Osteocyte (in vitro differentiated cells): Measurements from ENCODE around the gene BAIAP3. TPM values are rescaled to one million over a fixed set of nuclear protein-coding genes. Genes with fewer than 3 reads are reported as not detected.

ENCODE experiments used
- DNase-seq: peaks from one replicate; pipeline ENCODE4 v3.0.0; 2021; ENCODE audit warnings: mixed read lengths; ENCODE audit not compliant: unreplicated experiment; ENCODE audit errors: extremely low spot score
- H3K27ac Mint-ChIP-seq: one replicate; pipeline ENCODE4 v1.8.0; 2021; ENCODE audit warnings: mild to moderate bottlenecking, mixed read lengths; ENCODE audit not compliant: unreplicated experiment
- H3K27me3 Mint-ChIP-seq: one replicate; pipeline ENCODE4 v1.8.0; 2021; ENCODE audit warnings: mixed read lengths; ENCODE audit not compliant: unreplicated experiment
- H3K36me3 Mint-ChIP-seq: one replicate; pipeline ENCODE4 v1.8.0; 2021; ENCODE audit warnings: mixed read lengths; ENCODE audit not compliant: unreplicated experiment
- H3K4me1 Mint-ChIP-seq: one replicate; pipeline ENCODE4 v1.8.0; 2021; ENCODE audit warnings: mixed read lengths; ENCODE audit not compliant: unreplicated experiment
- H3K4me3 Mint-ChIP-seq: one replicate; pipeline ENCODE4 v1.8.0; 2021; ENCODE audit warnings: mild to moderate bottlenecking, moderate library complexity, mixed read lengths; ENCODE audit not compliant: unreplicated experiment
- H3K9me3 Mint-ChIP-seq: one replicate; pipeline ENCODE4 v1.8.0; 2021; ENCODE audit warnings: mixed read lengths; ENCODE audit not compliant: unreplicated experiment
- total RNA-seq: library from RNA; stranded (reverse); gene quantifications from 2 replicates; pipeline ENCODE4 v1.2.1, GENCODE V29; 2021
- TF ChIP-seq, protein P1 (sequence below): fragments of 200-600 bp; sonication (generic); IDR thresholded peaks from 2 replicates; pipeline ENCODE4 v1.5.0; 2021; ENCODE audit warnings: antibody characterized with exemption, mild to moderate bottlenecking, moderate library complexity

The BAIAP3 gene
- total RNA-seq, 1 donor from 2014 or later = 0.48 TPM

DNA sequence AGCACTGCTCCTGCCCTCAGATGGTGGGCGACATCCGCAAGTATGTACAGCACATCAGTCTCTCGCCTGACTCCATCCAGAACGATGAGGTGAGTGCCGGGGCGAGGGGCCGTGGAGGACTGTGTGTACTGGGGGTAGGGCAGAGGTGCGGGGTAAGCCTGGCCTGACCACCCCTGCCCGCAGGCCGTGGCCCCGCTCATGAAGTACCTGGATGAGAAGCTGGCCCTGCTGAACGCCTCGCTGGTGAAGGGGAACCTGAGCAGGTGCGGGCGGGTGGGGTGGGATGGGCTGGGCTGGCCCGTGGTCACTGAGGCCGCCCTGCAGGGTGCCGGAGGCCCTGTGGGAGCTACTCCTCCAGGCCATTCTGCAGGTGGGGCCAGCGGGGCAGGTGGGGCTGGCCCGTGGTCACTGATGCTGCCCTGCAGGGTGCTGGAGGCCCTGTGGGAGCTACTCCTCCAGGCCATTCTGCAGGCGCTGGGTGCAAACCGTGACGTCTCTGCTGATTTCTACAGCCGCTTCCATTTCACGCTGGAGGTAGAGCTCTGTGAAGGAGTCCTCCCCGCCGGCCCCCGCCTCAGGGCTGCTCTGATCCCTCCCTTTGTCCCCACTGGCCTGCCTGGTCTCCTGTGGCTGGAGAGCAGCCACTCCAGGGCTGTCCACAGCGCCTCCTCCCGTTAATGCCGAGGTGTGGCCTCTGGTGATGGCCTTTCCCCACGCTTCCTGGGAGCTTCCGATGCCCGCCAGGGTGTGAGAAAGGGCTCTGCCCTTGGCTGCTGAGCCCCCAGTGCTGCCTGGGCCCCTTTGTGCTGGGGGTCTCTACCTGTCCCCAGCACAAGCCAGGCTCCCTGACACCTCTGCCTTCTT is 13.2 kb downstream of the BAIAP3 start:
- Mint-ChIP-seq H3K27ac (no peak overlapping the region), H3K9me3 (no peaks in the 10 kb centered on the region), H3K27me3 (peaks cover 5% of the 10 kb centered on the region), H3K4me3 (no peak overlapping the region), H3K36me3 (peaks cover 7% of the 10 kb centered on the region), H3K4me1 (peaks cover 13% of the 10 kb centered on the region)
- TF ChIP-seq, protein P1, sequence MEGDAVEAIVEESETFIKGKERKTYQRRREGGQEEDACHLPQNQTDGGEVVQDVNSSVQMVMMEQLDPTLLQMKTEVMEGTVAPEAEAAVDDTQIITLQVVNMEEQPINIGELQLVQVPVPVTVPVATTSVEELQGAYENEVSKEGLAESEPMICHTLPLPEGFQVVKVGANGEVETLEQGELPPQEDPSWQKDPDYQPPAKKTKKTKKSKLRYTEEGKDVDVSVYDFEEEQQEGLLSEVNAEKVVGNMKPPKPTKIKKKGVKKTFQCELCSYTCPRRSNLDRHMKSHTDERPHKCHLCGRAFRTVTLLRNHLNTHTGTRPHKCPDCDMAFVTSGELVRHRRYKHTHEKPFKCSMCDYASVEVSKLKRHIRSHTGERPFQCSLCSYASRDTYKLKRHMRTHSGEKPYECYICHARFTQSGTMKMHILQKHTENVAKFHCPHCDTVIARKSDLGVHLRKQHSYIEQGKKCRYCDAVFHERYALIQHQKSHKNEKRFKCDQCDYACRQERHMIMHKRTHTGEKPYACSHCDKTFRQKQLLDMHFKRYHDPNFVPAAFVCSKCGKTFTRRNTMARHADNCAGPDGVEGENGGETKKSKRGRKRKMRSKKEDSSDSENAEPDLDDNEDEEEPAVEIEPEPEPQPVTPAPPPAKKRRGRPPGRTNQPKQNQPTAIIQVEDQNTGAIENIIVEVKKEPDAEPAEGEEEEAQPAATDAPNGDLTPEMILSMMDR = no peak
- DNase-seq = no peak

GRCh38 chr16:1347286-1347855 is 13.9 kb downstream of the BAIAP3 start:
- peaks cover 7% of the 10 kb centered on the region for H3K36me3 Mint-ChIP-seq
- no peak overlapping the region for H3K4me3 Mint-ChIP-seq
- H3K4me1 Mint-ChIP-seq = peaks cover 14% of the 10 kb centered on the region
- TF ChIP-seq, protein P1 = no peak
- H3K27ac Mint-ChIP-seq = no peak overlapping the region
- peaks cover 4% of the 10 kb centered on the region for H3K27me3 Mint-ChIP-seq
- no peak for DNase-seq
- no peaks in the 10 kb centered on the region for H3K9me3 Mint-ChIP-seq

- Mint-ChIP-seq H3K4me1 (peaks cover 16% of the 10 kb centered on the region), H3K27me3 (peaks cover 3% of the 10 kb centered on the region), H3K27ac (no peak overlapping the region), H3K9me3 (no peaks in the 10 kb centered on the region), H3K36me3 (peaks cover 7% of the 10 kb centered on the region), H3K4me3 (no peak overlapping the region)
- DNase-seq = no peak
- TF ChIP-seq, protein P1 = no peak
Measured at GRCh38 chr16:1347962-1348361, 14.5 kb downstream of the BAIAP3 start.

- Mint-ChIP-seq H3K36me3 (peaks cover 7% of the 10 kb centered on the region), H3K4me3 (no peak overlapping the region), H3K27ac (no peak overlapping the region), H3K9me3 (no peaks in the 10 kb centered on the region), H3K4me1 (peaks cover 16% of the 10 kb centered on the region), H3K27me3 (no peaks in the 10 kb centered on the region)
- TF ChIP-seq, protein P1 = no peak
- no peak for DNase-seq
Measured at GRCh38 chr16:1348441-1348840, 15.0 kb downstream of the BAIAP3 start.

- H3K27me3 Mint-ChIP-seq = no peaks in the 10 kb centered on the region
- peaks cover 20% of the 10 kb centered on the region for H3K4me1 Mint-ChIP-seq
- TF ChIP-seq, protein P1 = no peak
- no peak overlapping the region for H3K27ac Mint-ChIP-seq
- no peak for DNase-seq
- H3K4me3 Mint-ChIP-seq = no peak overlapping the region
- peaks cover 7% of the 10 kb centered on the region for H3K36me3 Mint-ChIP-seq
- H3K9me3 Mint-ChIP-seq = no peaks in the 10 kb centered on the region
Measured at GRCh38 chr16:1348926-1349325, 15.5 kb downstream of the BAIAP3 start.
